Measurements from ENCODE around the gene DIDO1. TPM values are rescaled to one million over a fixed set of nuclear protein-coding genes. Genes with fewer than 3 reads are reported as not detected.

Gene DIDO1
- total and polyA plus RNA-seq, 9 of the 15 experiments (the other 6 are each of a cell fraction or from before 2014, with no cell fraction given), result 4.4 to 46.8 (median 31.2) TPM

DNA sequence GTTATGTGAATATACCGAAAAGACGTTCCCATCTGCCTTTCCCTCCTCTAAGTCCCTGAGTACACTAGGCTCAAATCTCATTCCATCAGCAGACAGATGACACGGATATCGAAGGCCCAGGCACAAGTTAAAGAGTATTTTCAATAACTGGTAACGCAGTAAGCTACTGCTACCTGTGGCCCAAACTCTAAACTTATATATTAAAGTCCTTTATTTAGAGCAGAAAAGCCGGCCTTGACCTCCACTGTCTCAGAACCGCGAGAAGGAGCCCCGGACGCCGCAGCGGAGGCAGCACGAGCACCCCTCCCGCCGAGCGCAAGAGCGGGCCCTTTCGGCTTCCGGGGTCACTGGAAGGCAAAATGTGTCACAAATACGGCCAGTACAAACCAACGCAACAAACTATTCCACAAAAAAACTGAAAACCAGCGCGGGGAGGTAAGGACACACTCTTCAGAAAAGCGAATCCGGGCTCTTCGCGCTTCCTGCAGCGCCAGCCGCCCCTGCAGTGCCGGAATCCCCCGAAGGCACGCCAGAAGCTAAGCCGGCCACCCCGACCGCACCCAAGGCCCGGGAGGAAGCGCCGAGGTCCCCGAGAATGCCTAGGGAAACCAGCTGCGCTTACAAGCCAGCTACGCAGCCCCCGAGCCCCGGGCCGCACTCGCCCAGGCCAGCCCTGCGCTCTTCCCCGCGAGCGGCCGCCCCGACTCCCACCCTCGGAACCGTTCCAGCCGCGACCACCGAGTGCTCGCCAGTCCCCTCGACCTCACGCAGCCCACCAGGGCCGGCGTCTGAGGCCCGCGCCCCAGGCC is 681 bp downstream of the DIDO1 start (continued):
- TF ChIP-seq, protein P1, sequence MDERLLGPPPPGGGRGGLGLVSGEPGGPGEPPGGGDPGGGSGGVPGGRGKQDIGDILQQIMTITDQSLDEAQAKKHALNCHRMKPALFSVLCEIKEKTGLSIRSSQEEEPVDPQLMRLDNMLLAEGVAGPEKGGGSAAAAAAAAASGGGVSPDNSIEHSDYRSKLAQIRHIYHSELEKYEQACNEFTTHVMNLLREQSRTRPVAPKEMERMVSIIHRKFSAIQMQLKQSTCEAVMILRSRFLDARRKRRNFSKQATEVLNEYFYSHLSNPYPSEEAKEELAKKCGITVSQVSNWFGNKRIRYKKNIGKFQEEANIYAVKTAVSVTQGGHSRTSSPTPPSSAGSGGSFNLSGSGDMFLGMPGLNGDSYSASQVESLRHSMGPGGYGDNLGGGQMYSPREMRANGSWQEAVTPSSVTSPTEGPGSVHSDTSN (CRISPR knock-in tag; IDR thresholded peaks at IDR 0.05; ENCODE audit: low read depth), result no peak
- TF ChIP-seq, protein P1 (tag; conservative IDR thresholded peaks at IDR 0.05; ENCODE audit: low read depth), result no peak
- TF ChIP-seq SMARCE1 (IDR thresholded peaks at IDR 0.05), result 0 out of 2 replicates have a peak, but pooled peaks have one; percentile 32
- TF ChIP-seq ZBTB17 (CRISPR knock-in tag; IDR thresholded peaks at IDR 0.05), result no peak
- no peak for TF ChIP-seq PYGO2 (tag; IDR thresholded peaks at IDR 0.05)
- 0 out of 2 replicates have a peak, but pooled peaks have one; percentile 63 for TF ChIP-seq RBM14 (IDR thresholded peaks at IDR 0.05; ENCODE audit: borderline replicate concordance, insufficient read depth, low read depth, low read length)
- TF ChIP-seq RHOXF2B (CRISPR knock-in tag; conservative IDR thresholded peaks at IDR 0.05), result no peak
- TF ChIP-seq PCBP1 (IDR thresholded peaks at IDR 0.05; ENCODE audit: low read depth, low read length, poor library complexity, severe bottlenecking), result peak; percentile 22
- TF ChIP-seq BCOR (IDR thresholded peaks at IDR 0.05), result peak; percentile 11; the same call in 1 of the 2 replicates
- no peak for TF ChIP-seq ZNF780A (CRISPR knock-in tag; IDR thresholded peaks at IDR 0.05)
- TF ChIP-seq, protein P2, sequence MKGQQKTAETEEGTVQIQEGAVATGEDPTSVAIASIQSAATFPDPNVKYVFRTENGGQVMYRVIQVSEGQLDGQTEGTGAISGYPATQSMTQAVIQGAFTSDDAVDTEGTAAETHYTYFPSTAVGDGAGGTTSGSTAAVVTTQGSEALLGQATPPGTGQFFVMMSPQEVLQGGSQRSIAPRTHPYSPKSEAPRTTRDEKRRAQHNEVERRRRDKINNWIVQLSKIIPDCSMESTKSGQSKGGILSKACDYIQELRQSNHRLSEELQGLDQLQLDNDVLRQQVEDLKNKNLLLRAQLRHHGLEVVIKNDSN (CRISPR knock-in tag; IDR thresholded peaks at IDR 0.05), result 0 out of 2 replicates have a peak, but pooled peaks have one; percentile 24
- TF ChIP-seq, protein P3, sequence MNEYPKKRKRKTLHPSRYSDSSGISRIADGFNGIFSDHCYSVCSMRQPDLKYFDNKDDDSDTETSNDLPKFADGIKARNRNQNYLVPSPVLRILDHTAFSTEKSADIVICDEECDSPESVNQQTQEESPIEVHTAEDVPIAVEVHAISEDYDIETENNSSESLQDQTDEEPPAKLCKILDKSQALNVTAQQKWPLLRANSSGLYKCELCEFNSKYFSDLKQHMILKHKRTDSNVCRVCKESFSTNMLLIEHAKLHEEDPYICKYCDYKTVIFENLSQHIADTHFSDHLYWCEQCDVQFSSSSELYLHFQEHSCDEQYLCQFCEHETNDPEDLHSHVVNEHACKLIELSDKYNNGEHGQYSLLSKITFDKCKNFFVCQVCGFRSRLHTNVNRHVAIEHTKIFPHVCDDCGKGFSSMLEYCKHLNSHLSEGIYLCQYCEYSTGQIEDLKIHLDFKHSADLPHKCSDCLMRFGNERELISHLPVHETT (CRISPR knock-in tag; conservative IDR thresholded peaks at IDR 0.05 in 1 of 2, IDR thresholded peaks at IDR 0.05 in 1 of 2), result no peak
- 0 out of 2 replicates have a peak, but pooled peaks have one; percentile 16 for TF ChIP-seq POLR2AphosphoS5 (IDR thresholded peaks at IDR 0.05; ENCODE audit: control insufficient read depth, insufficient read depth, low read depth, low read length)

All from K562 (cell line).